ENCODE results near the gene SOCS2. TPM values are rescaled to one million over a fixed set of nuclear protein-coding genes. Genes with fewer than 3 reads are reported as not detected.

Gene SOCS2
- polyA plus RNA-seq, 2 of the 4 experiments (the other 2 are of a cell fraction), result 21.8 to 22.2 TPM

DNA sequence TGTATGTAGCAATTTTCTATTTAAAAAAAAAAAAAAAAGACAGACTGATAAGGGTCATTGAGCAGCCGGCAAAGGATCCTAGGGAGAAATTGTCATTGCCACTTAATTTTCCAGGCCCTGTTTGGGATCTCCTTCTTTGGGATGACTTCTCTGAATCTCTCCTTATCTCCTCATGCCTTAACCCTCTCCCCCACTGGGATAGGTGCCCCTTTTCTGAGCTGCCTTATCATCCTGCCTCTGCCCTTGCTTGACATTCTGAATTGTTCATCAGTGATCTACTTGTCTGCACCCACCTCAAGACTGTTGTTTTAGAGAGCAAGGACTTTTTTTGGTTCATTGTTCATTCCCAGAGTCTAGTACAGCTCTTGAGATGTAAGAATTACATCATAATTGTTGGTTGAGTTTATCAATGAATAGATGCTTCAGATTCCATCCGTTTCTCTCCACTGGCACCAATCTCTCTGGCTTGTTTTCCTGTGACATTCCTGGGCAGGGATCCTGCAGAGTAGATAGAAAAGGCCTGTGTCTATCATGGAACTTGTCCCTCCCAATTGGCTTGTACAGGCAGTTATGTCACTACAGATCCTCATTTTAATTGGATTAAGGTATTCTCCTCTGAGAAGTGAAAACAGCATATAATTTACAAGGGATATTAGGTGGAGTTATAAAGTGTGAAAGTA, 42.6 kb downstream of the SOCS2 start:
- Histone ChIP-seq H3K27ac (no peak overlapping the region), H3K4me2 (no peak overlapping the region), H3K4me1 (no peaks in the 10 kb centered on the region), H3K9me3 (no peaks in the 10 kb centered on the region), H3K4me3 (no peak overlapping the region)
- CTCF ChIA-PET, result interaction anchor here (0.6 to 1.1 kb wide), 2 partner anchors 30 to 460 kb away, joined by 3 to 4 read pairs; no protein-coding TSS in a partner anchor
- 87% methylated on average over 2 of the region's 2 CpGs for WGBS (ENCODE audit: missing lambda C conversion rate)
- no peak for TF ChIP-seq JUNB (IDR thresholded peaks at IDR 0.05)
- TF ChIP-seq JUN (IDR thresholded peaks at IDR 0.05), result no peak
- TF ChIP-seq, protein P1, sequence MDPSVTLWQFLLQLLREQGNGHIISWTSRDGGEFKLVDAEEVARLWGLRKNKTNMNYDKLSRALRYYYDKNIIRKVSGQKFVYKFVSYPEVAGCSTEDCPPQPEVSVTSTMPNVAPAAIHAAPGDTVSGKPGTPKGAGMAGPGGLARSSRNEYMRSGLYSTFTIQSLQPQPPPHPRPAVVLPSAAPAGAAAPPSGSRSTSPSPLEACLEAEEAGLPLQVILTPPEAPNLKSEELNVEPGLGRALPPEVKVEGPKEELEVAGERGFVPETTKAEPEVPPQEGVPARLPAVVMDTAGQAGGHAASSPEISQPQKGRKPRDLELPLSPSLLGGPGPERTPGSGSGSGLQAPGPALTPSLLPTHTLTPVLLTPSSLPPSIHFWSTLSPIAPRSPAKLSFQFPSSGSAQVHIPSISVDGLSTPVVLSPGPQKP (IDR thresholded peaks at IDR 0.05; ENCODE audit: low read depth, low read length), result no peak
- TF ChIP-seq, protein P2, sequence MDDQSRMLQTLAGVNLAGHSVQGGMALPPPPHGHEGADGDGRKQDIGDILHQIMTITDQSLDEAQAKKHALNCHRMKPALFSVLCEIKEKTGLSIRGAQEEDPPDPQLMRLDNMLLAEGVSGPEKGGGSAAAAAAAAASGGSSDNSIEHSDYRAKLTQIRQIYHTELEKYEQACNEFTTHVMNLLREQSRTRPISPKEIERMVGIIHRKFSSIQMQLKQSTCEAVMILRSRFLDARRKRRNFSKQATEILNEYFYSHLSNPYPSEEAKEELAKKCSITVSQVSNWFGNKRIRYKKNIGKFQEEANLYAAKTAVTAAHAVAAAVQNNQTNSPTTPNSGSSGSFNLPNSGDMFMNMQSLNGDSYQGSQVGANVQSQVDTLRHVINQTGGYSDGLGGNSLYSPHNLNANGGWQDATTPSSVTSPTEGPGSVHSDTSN (IDR thresholded peaks at IDR 0.05), result no peak
- TF ChIP-seq, protein P3, sequence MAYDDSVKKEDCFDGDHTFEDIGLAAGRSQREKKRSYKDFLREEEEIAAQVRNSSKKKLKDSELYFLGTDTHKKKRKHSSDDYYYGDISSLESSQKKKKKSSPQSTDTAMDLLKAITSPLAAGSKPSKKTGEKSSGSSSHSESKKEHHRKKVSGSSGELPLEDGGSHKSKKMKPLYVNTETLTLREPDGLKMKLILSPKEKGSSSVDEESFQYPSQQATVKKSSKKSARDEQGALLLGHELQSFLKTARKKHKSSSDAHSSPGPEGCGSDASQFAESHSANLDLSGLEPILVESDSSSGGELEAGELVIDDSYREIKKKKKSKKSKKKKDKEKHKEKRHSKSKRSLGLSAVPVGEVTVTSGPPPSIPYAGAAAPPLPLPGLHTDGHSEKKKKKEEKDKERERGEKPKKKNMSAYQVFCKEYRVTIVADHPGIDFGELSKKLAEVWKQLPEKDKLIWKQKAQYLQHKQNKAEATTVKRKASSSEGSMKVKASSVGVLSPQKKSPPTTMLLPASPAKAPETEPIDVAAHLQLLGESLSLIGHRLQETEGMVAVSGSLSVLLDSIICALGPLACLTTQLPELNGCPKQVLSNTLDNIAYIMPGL (CRISPR knock-in tag; IDR thresholded peaks at IDR 0.05; ENCODE audit: borderline replicate concordance), result no peak
- no peak for TF ChIP-seq RAD21 (conservative IDR thresholded peaks at IDR 0.05 in 1 of 2, IDR thresholded peaks at IDR 0.05 in 1 of 2)
- TF ChIP-seq HOXA7 (CRISPR knock-in tag; IDR thresholded peaks at IDR 0.05), result no peak
- TF ChIP-seq ZNF302 (CRISPR knock-in tag; IDR thresholded peaks at IDR 0.05), result no peak
- TF ChIP-seq, protein P4, sequence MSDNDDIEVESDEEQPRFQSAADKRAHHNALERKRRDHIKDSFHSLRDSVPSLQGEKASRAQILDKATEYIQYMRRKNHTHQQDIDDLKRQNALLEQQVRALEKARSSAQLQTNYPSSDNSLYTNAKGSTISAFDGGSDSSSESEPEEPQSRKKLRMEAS (IDR thresholded peaks at IDR 0.05), result no peak
- no peak for TF ChIP-seq SREBF2 (IDR thresholded peaks at IDR 0.05)
- no peak for TF ChIP-seq ZSCAN20 (CRISPR knock-in tag; IDR thresholded peaks at IDR 0.05)
- ATAC-seq (no peak), FAIRE-seq (no peak), DNase-seq (ENCODE audit: low read depth in 1 of 2, low spot score in 1 of 2) (no peak)
- POLR2A ChIA-PET, result no interaction called here

DNA sequence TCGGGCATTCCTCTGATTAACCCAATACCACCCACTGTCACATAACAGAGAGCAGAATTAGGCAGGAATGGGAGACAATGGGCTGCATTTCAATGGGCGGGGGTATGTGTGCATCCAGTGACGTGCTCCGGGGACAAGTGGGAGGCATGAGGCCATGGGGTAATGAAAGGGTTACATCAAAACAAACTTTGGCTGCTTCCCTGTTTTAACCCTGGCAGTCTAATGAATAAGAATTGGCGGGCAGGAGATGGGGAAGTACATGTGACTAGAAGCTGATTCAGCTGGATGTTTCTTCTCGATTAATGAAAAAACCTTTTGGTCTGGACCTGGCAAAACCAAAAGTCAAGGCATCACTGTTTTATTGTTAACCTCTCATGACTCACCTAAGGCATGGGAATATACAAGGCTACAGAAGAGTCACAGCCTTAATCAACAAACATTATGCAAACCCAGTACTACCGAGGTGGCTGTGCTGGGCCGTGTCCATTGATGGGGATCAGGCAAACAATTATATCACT, 44.2 kb downstream of the SOCS2 start:
- ChIA-PET CTCF (interaction anchor here (0.6 kb wide), 1 partner anchor 405 kb away, joined by 3 read pairs; no protein-coding TSS in a partner anchor), POLR2A (no interaction called here)
- DNase-seq (ENCODE audit: low read depth in 1 of 2, low spot score in 1 of 2), result peak; percentile 11 to 23
- no peaks in the 10 kb centered on the region for H3K9me3 ChIP-seq
- no peak overlapping the region for H3K27ac ChIP-seq
- ATAC-seq, result peak; percentile 48 to 56; a peak in 2 of 6 replicates
- 60% methylated on average over 8 of the region's 8 CpGs for WGBS (ENCODE audit: missing lambda C conversion rate)
- TF ChIP-seq FOSL2 (IDR thresholded peaks at IDR 0.05) (no peak), FOSL2 (CRISPR knock-in tag; IDR thresholded peaks at IDR 0.05) (0 out of 2 replicates have a peak, but pooled peaks have one; percentile 3), RARB (CRISPR knock-in tag; IDR thresholded peaks at IDR 0.05) (no peak)
- H3K4me3 ChIP-seq, result no peak overlapping the region
- H3K4me1 ChIP-seq, result no peaks in the 10 kb centered on the region
- FAIRE-seq, result no peak
- H3K4me2 ChIP-seq, result no peak overlapping the region

DNA sequence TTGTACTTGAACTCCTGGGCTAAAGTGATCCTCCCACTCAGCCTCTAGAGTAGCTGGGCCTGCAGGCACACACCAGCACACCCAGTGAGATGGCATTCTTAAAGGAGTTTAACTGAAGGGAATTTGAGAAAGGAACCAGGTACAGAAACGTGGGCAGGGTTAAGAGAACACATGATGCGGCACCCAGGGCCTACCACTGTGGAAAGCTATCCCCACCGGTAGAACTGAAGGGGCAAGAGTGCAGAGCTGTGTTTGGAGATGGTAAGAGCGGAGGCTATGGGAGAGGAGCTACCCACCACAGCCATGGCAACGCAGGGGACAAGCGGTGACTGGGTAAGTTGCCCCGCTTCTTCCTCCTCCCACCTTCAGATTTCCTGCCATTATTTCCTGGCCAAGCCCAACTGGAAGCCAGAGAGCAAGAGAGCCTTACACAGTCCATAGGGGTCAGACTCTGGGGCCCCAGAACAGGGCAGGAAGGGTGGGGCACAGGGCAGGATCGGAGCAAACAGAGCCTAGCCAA, 46.5 kb downstream of the SOCS2 start:
- FAIRE-seq (no peak), ATAC-seq (no peak; a peak in 1 of 6 replicates), DNase-seq (ENCODE audit: low read depth in 1 of 2, low spot score in 1 of 2) (no peak)
- ChIA-PET CTCF (interaction anchor here (0.8 to 2.5 kb wide), 3 partner anchors 27 to 483 kb away, joined by 3 to 9 read pairs (median 3); partner anchors contain the start of gene CRADD), POLR2A (no interaction called here)
- WGBS (ENCODE audit: missing lambda C conversion rate), result 86% methylated on average over 8 of the region's 8 CpGs
- no peak overlapping the region for H3K4me2 ChIP-seq
- TF ChIP-seq, protein P3 (CRISPR knock-in tag; IDR thresholded peaks at IDR 0.05; ENCODE audit: borderline replicate concordance), result no peak
- TF ChIP-seq SREBF2 (IDR thresholded peaks at IDR 0.05), result no peak
- TF ChIP-seq TFCP2L1 (CRISPR knock-in tag; IDR thresholded peaks at IDR 0.05), result no peak
- no peak for TF ChIP-seq HEYL (CRISPR knock-in tag; IDR thresholded peaks at IDR 0.05)
- TF ChIP-seq HOXB5 (CRISPR knock-in tag; IDR thresholded peaks at IDR 0.05), result no peak
- no peak for TF ChIP-seq ZFP36 (IDR thresholded peaks at IDR 0.05; ENCODE audit: borderline replicate concordance, partially characterized antibody)
- no peak for TF ChIP-seq JUNB (IDR thresholded peaks at IDR 0.05)
- TF ChIP-seq EHF (CRISPR knock-in tag; IDR thresholded peaks at IDR 0.05), result no peak
- no peak for TF ChIP-seq FOXS1 (CRISPR knock-in tag; IDR thresholded peaks at IDR 0.05)
- no peak for TF ChIP-seq SMC3 (IDR thresholded peaks at IDR 0.05)
- no peak for TF ChIP-seq POLR2A (IDR thresholded peaks at IDR 0.05; ENCODE audit: low read length)
- H3K4me3 ChIP-seq, result no peak overlapping the region
- peaks cover 4% of the 10 kb centered on the region; the same call in 1 of the 3 replicates for H3K4me1 ChIP-seq
- no peak overlapping the region for H3K27ac ChIP-seq
- no peaks in the 10 kb centered on the region for H3K9me3 ChIP-seq
